Skeletal muscle tissue (tissue), 4 donors: ENCODE data around the gene SELENOM. TPM values are rescaled to one million over a fixed set of nuclear protein-coding genes. Genes with fewer than 3 reads are reported as not detected.

Experiments used
- H3K27ac ChIP-seq: one replicate; pipeline ENCODE4 v1.7.0; 2013; ENCODE audit warnings: mild to moderate bottlenecking, low read depth, low read length, inconsistent platforms
- H3K27me3 ChIP-seq, 3 donors: one replicate each; pipeline ENCODE4 v1.7.0; 2013; ENCODE audit warnings: low read length in 3 of 3; ENCODE audit not compliant: control insufficient read depth in 3 of 3, insufficient read depth in 3 of 3
- H3K36me3 ChIP-seq, 3 donors: one replicate each; pipeline ENCODE4 v1.7.0; 2013; ENCODE audit warnings: low read length in 3 of 3; ENCODE audit not compliant: control insufficient read depth in 3 of 3, insufficient read depth in 3 of 3
- H3K4me1 ChIP-seq, 3 donors: one replicate each; pipeline ENCODE4 v1.7.0; 2013; ENCODE audit warnings: low read length in 3 of 3, mild to moderate bottlenecking in 3 of 3; ENCODE audit not compliant: control insufficient read depth in 3 of 3, insufficient read depth in 3 of 3
- H3K4me3 ChIP-seq, 3 donors: one replicate each; pipeline ENCODE4 v1.7.0; 2013; ENCODE audit warnings: low read length in 3 of 3
- H3K9ac ChIP-seq, 3 donors: one replicate each; pipeline ENCODE4 v1.7.0; 2013; ENCODE audit warnings: low read length in 3 of 3, mild to moderate bottlenecking in 3 of 3, moderate library complexity in 2 of 3, low read depth in 1 of 3
- H3K9me3 ChIP-seq, 3 donors: one replicate each; pipeline ENCODE4 v1.7.0; 2013; ENCODE audit warnings: low read length in 3 of 3; ENCODE audit not compliant: control insufficient read depth in 3 of 3
- total RNA-seq: library from RNA; depleted of rRNA; stranded (reverse); fragments of >200 nt; gene quantifications from one replicate; pipeline ENCODE4 v1.2.3, GENCODE V29; 2014
- donor health status: Osteomylitis.

Gene SELENOM
- total RNA-seq, 1 donor from 2014 or later, result 16.2 TPM

DNA sequence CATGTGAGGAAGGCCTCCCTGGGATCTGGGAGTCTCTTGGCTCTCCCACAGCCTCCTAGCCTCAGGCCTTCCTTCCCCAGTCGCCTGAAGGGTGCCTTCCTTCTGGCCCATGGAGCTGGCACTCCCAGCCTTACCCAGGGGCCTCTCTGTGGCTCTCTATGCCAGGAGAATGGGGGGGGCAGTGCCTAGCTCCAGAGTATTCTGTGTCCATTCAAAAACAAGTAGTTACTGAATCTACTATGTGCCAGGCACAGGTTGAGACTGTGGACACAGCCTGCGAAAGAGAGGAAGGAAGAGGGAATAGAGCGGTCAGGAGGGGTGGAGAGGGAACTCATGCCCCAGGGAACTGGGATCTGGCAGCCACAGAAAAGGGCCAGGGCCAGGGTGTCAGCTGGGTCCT, 35.7 kb upstream of the SELENOM start:
- no peak overlapping the region for H3K9ac ChIP-seq
- no peaks in the 10 kb centered on the region for H3K36me3 ChIP-seq
- H3K4me3 ChIP-seq, result no peak overlapping the region
- peaks cover 0 to 6% (median 0%) of the 10 kb centered on the region in 3 donors for H3K9me3 ChIP-seq
- no peaks in the 10 kb centered on the region for H3K4me1 ChIP-seq
- H3K27me3 ChIP-seq, result peaks cover 14 to 23% (median 20%) of the 10 kb centered on the region in 3 donors
- H3K27ac ChIP-seq, result no peak overlapping the region

DNA sequence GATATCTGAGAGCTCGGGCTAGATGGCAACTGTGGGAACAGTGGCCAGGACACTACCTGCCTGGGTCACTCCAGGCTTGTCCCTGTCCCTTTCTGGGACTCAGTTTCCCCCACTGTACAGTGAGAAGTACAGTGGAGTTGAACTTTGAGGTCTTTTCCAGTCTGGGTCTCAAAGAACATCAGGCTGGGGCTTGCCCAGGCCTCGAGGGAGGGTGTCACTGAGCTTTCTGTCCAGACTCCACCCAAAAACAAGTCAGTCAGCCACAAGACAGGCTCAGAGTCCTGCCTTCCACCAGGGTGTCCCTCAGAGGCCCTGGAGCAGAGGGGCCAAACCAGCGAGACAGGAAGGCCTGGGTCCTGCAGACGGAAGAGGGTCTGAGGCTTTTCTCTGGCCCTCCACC, 34.9 kb upstream of the SELENOM start:
- no peak overlapping the region for H3K27ac ChIP-seq
- no peaks in the 10 kb centered on the region for H3K36me3 ChIP-seq
- H3K27me3 ChIP-seq, result peaks cover 14 to 30% (median 20%) of the 10 kb centered on the region in 3 donors

DNA sequence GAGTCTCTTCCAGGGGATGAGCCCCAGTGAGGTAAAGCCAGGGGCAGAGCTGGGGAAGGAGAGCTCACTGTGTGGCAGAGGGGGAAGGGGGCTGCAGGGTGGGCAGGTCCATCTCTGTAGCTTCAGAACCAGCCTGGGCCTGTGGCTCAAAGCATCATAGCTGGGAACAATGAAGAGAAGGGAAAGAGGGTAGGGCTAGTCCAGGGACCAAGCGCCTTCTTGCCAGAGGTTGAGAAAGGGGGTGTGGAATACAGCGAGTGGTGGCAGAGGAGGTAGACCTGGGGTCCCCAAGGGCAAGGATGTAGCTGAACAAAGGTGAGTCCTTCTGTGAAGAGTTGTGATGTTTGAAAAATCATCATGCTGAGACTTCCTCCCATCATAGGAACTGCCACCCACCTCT, 34.2 kb upstream of the SELENOM start:
- H3K36me3 ChIP-seq, result no peaks in the 10 kb centered on the region
- H3K4me1 ChIP-seq, result no peaks in the 10 kb centered on the region
- no peak overlapping the region for H3K9ac ChIP-seq
- H3K4me3 ChIP-seq, result no peak overlapping the region
- no peak overlapping the region for H3K27ac ChIP-seq
- peaks cover 14 to 33% (median 20%) of the 10 kb centered on the region in 3 donors for H3K27me3 ChIP-seq
- no peaks in the 10 kb centered on the region for H3K9me3 ChIP-seq

More for the DNA sequence above, 34.9 kb upstream of the SELENOM start:
- Histone ChIP-seq H3K4me3 (no peak overlapping the region), H3K4me1 (no peaks in the 10 kb centered on the region), H3K9ac (no peak overlapping the region), H3K9me3 (peaks cover 0 to 2% (median 0%) of the 10 kb centered on the region in 3 donors)

DNA sequence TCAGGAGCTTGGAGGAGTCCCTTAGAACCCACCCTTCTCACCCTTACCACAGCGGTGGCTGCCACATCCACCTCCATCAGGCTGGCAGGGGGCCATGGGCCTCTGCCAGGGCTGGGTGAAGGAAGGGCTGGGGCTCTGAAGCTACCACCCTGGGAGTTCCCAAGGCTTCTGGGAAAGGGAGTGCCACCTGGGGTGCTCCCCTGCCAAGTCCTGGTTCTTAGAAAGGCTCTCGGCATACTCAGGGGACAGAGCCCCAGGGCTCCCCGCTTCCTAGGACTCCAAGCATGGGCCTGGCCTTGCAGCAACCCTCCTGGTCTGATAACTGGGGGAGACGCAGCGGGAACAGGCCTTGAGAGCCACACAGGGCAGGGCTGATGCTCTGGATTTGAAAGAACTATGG, 33.4 kb upstream of the SELENOM start:
- Histone ChIP-seq H3K9ac (no peak overlapping the region), H3K27ac (no peak overlapping the region), H3K27me3 (peaks cover 14 to 33% (median 20%) of the 10 kb centered on the region in 3 donors), H3K36me3 (no peaks in the 10 kb centered on the region), H3K4me3 (no peak overlapping the region), H3K9me3 (no peaks in the 10 kb centered on the region), H3K4me1 (no peaks in the 10 kb centered on the region)

DNA sequence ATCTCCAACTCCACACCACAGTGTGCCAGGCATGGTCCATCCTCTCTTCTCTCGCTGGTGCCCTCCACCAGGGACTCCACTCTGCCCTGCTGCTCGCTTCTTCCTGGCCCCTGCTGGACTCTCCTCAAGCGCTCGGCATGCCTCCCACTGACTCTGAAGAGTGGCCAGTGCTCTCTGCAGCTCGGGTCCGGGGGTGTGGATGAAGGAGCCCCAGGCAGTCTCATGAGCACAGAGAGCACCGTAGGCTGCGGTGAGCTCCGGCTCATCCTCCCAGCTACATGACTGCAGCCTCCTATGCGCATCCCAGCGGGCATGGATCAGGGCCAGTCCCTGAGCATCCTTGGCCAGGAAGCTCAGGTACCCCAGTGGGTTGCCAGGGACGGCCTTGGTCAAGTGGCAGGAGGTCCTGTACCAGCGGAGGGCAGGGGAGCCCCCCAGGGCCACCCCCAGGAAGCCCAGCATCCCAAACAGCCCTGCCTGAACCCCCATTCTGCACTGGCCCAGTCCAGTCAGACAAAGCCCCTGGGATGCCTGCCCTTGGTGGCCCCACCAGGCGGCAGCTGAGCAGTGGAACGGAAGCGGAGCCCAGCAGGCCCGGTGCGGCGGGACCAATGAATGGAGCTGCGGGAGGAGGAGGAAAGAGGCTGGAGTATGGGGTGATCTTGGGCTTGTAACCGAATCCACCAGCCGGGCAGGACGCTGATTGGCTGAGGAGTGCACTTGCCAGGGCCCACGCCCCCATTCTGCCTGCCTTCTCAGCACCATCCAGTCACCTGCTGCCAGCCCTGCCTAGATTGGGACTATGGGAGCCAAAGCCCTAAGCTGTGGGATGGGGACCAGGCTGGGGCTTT, 32.7 kb upstream of the SELENOM start, which contains the start of gene PLA2G3:
PLA2G3 (minus strand) TSS at position 643 of the 851 bp plus-strand sequence; CDS start at position 489, 154 bp downstream.
- Histone ChIP-seq H3K27ac (no peak within 1 kb of the TSS), H3K9ac (peak within 1 kb of the TSS in 1 of 3 donors; percentile 20), H3K9me3 (no peaks in the 10 kb centered on the region), H3K27me3 (peaks cover 14 to 33% (median 20%) of the 10 kb centered on the region in 3 donors), H3K4me1 (no peaks in the 10 kb centered on the region), H3K36me3 (no peaks in the 10 kb centered on the region), H3K4me3 (no peak within 1 kb of the TSS)

DNA sequence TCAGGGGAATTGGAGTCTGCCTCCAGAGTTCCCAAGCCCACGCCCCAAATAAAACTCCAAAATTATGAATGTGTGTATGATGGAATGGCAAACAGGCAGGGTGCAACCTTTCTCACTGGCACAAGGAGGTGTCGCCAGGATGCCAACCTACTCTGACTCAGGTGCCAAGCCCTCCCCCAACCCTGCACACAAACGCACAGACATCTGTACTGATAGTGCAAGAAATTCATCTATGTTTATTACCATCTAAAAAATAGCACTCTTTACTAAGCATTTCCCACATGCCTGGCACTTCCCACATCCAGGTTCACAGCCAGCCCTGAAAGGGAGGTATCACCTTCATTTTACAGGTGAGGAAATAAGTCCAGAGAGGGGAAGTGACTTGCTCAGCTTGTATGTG, 31.7 kb upstream of the SELENOM start:
- Histone ChIP-seq H3K4me3 (no peak overlapping the region), H3K4me1 (no peaks in the 10 kb centered on the region), H3K9me3 (no peaks in the 10 kb centered on the region), H3K9ac (no peak overlapping the region), H3K36me3 (no peaks in the 10 kb centered on the region), H3K27me3 (peaks cover 14 to 33% (median 20%) of the 10 kb centered on the region in 3 donors), H3K27ac (no peak overlapping the region)

DNA sequence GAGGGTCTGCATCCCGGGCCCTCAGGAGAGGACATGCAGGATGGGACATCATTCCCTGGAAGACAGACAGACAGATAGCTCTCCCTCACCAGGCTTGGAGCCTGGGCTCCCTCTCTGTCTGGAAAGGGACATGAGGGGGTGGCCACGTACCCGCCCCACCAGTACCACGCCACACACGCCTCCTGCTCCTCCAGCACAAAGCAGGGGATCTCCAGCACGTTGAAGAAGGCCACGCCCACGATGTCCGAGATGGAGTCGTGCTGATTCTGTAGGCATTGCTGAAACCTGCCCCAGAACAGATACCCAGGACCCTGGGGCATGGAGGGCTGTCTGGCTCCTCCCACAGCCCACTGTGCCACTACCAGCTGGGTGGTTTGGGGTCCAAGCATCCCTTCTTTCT, 30.8 kb upstream of the SELENOM start:
- peaks cover 14 to 33% (median 20%) of the 10 kb centered on the region in 3 donors for H3K27me3 ChIP-seq
- no peaks in the 10 kb centered on the region for H3K36me3 ChIP-seq
- no peaks in the 10 kb centered on the region for H3K9me3 ChIP-seq
- no peak overlapping the region for H3K27ac ChIP-seq
- H3K4me1 ChIP-seq, result no peaks in the 10 kb centered on the region
- H3K4me3 ChIP-seq, result no peak overlapping the region
- no peak overlapping the region for H3K9ac ChIP-seq

DNA sequence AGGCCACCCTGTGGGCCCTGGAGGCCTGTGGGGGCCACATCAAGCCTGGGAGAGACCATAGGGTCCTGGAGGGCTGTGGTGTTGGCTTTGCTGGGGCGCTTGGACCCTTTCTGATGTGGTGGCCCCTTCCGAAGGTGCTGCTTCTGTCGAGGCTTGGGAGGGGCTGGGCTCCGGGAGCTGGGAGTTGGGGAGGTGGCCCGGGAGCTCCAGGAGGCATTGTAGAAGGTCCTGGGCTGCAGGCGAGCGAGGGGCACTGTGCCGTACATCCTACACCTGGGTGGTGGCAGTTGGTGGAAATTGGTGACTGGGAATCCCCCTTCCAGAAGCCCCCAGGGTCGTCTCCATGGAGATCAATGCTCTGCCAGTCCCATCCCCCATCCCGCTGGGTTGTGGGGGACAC, 30.4 kb upstream of the SELENOM start:
- Histone ChIP-seq H3K36me3 (no peaks in the 10 kb centered on the region), H3K9ac (no peak overlapping the region), H3K27me3 (peaks cover 14 to 33% (median 20%) of the 10 kb centered on the region in 3 donors), H3K9me3 (no peaks in the 10 kb centered on the region), H3K4me3 (no peak overlapping the region), H3K27ac (no peak overlapping the region), H3K4me1 (no peaks in the 10 kb centered on the region)

DNA sequence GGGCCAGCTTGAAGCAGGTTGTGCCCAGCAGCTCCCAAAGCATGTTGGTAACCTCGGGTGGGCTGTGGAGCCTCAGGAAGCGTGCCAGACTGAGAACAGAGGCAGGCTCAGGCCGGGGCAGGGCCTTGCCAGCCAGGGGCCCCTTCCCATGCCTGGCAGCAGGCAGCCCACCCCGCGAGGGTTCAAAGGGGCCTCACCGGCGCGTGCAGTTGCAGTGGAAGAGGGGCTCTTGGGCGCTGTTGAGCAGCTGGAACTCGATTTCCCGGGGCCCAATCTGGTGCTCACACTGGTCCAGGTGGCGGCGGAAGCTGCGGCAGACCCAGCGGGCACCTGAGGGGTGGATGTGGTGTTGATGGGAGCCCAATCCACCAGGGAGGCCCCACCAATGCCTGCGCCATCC, 29.3 kb upstream of the SELENOM start:
- Histone ChIP-seq H3K4me1 (no peaks in the 10 kb centered on the region), H3K36me3 (no peaks in the 10 kb centered on the region), H3K4me3 (no peak overlapping the region), H3K27ac (no peak overlapping the region), H3K27me3 (peaks cover 14 to 33% (median 20%) of the 10 kb centered on the region in 3 donors), H3K9ac (no peak overlapping the region), H3K9me3 (no peaks in the 10 kb centered on the region)

DNA sequence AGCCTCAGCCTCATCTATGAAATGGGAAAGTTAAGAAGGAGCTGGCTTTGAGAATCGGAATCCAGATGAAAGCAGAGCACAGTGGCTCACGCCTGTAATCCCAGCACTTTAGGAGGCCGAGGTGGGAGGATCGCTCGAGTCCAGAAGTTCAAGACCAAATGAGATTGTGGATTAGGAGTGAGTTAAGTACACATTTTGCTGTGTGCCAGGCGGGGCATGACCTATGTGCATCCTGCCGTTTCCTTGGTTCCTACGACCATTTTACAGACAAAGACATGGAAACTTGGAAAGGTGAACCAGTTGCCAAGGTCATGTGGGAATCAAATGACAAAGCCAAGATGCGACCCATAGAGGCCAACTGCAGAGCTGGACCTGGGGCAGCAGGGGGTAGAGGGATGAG, 28.8 kb upstream of the SELENOM start:
- peaks cover 14 to 33% (median 20%) of the 10 kb centered on the region in 3 donors for H3K27me3 ChIP-seq
- no peaks in the 10 kb centered on the region for H3K4me1 ChIP-seq
- H3K9me3 ChIP-seq, result no peaks in the 10 kb centered on the region
- H3K4me3 ChIP-seq, result no peak overlapping the region
- H3K27ac ChIP-seq, result no peak overlapping the region
- no peaks in the 10 kb centered on the region for H3K36me3 ChIP-seq
- no peak overlapping the region for H3K9ac ChIP-seq
